GM23338 (cell line): ENCODE data around the gene GMPPA. TPM values are rescaled to one million over a fixed set of nuclear protein-coding genes. Genes with fewer than 3 reads are reported as not detected.

ENCODE experiments used
- ATAC-seq: fragments of 200-7000 bp; cut with Tn5 transposase; 3 replicates; pipeline ENCODE4 v1.9.1; 2020
- DNase-seq: peaks from one replicate; pipeline ENCODE4 v3.0.0-alpha.2; 2015; ENCODE audit warnings: low spot score
- H2AFZ ChIP-seq: fragments of 200-600 bp; sonication (generic); 2 replicates; pipeline ENCODE4 v1.8.0; 2016; ENCODE audit warnings: antibody characterized with exemption, mild to moderate bottlenecking, moderate library complexity
- H3F3A ChIP-seq: fragments of 200-600 bp; sonication (generic); replicated peaks from 2 replicates; pipeline ENCODE4 v1.8.0; 2017; ENCODE audit warnings: antibody characterized with exemption, mixed run types, low read depth
- H3K27ac ChIP-seq: fragments of 200-600 bp; sonication (generic); 2 replicates; pipeline ENCODE4 v1.6.1; 2016; ENCODE audit warnings: low read depth
- H3K27me3 ChIP-seq: fragments of 200-600 bp; sonication (generic); 2 replicates; pipeline ENCODE4 v1.8.0; 2016; ENCODE audit warnings: mild to moderate bottlenecking, mixed run types, moderate library complexity; ENCODE audit not compliant: insufficient read depth
- H3K36me3 ChIP-seq: fragments of 200-600 bp; sonication (generic); 2 replicates; pipeline ENCODE4 v1.8.0; 2016; ENCODE audit warnings: mild to moderate bottlenecking; ENCODE audit not compliant: insufficient read depth
- H3K4me1 ChIP-seq: fragments of 200-600 bp; sonication (generic); 2 replicates; pipeline ENCODE4 v1.8.0; 2016; ENCODE audit warnings: mild to moderate bottlenecking, moderate library complexity; ENCODE audit not compliant: insufficient read depth
- H3K4me2 ChIP-seq: fragments of 200-600 bp; sonication (generic); 2 replicates; pipeline ENCODE4 v1.7.1; 2017; ENCODE audit warnings: mixed run types
- H3K4me3 ChIP-seq: fragments of 200-600 bp; sonication (generic); 2 replicates; pipeline ENCODE4 v1.6.1; 2016; ENCODE audit warnings: mixed run types
- H3K79me2 ChIP-seq: fragments of 200-600 bp; sonication (generic); replicated peaks from 2 replicates; pipeline ENCODE4 v1.8.0; 2017; ENCODE audit warnings: mild to moderate bottlenecking; ENCODE audit not compliant: insufficient read depth
- H3K9me2 ChIP-seq: fragments of 200-600 bp; sonication (generic); 2 replicates; pipeline ENCODE4 v1.8.0; 2017; ENCODE audit not compliant: insufficient read depth
- H4K20me1 ChIP-seq: fragments of 200-600 bp; sonication (generic); replicated peaks from 2 replicates; pipeline ENCODE4 v1.8.0; 2017; ENCODE audit warnings: mild to moderate bottlenecking; ENCODE audit not compliant: insufficient read depth
- H3K27ac Mint-ChIP-seq: 2 replicates; pipeline ENCODE4 v1.8.0; 2020; ENCODE audit warnings: inconsistent platforms, mild to moderate bottlenecking, moderate library complexity, mixed read lengths
- H3K27me3 Mint-ChIP-seq: 3 replicates; pipeline ENCODE4 v1.8.0; 2022; ENCODE audit warnings: low read depth, mild to moderate bottlenecking, moderate library complexity, mixed read lengths, inconsistent platforms; ENCODE audit not compliant: insufficient read depth, poor library complexity
- H3K36me3 Mint-ChIP-seq: 3 replicates; pipeline ENCODE4 v1.8.0; 2021; ENCODE audit warnings: low read depth, mild to moderate bottlenecking, inconsistent platforms, moderate library complexity, mixed read lengths
- H3K4me1 Mint-ChIP-seq: 3 replicates; pipeline ENCODE4 v1.8.0; 2020; ENCODE audit warnings: mild to moderate bottlenecking, inconsistent platforms, mixed read lengths
- H3K4me3 Mint-ChIP-seq: 3 replicates; pipeline ENCODE4 v1.8.0; 2021; ENCODE audit warnings: moderate library complexity, mild to moderate bottlenecking, inconsistent platforms, mixed read lengths
- H3K9me3 Mint-ChIP-seq: 3 replicates; pipeline ENCODE4 v1.8.0; 2020; ENCODE audit warnings: moderate library complexity, mild to moderate bottlenecking, inconsistent platforms, mixed read lengths
- CREB1 ChIP-seq: fragments of 250-450 bp; sonication (Bioruptor Pico); IDR thresholded peaks from 2 replicates; pipeline ENCODE4 v1.5.0; 2020; ENCODE audit warnings: low read depth, mild to moderate bottlenecking, moderate library complexity
- CTCF ChIP-seq, 2 experiments: fragments of 200-600 bp in 1 of 2; sonication (generic) in 1 of 2; conservative IDR thresholded peaks; 2 replicates each; pipeline versions ENCODE4 v1.5.1 to v1.6.1; 2016 to 2017; ENCODE audit warnings: antibody characterized with exemption in 2 of 2, low read depth in 2 of 2, mild to moderate bottlenecking in 2 of 2, moderate library complexity in 1 of 2
- EZH2 ChIP-seq: fragments of 200-600 bp; sonication (generic); IDR thresholded peaks from one replicate; pipeline ENCODE4 v1.8.0; 2017; ENCODE audit warnings: antibody characterized with exemption, mild to moderate bottlenecking, low read depth; ENCODE audit not compliant: unreplicated experiment
- EZH2phosphoT487 ChIP-seq: fragments of 200-600 bp; sonication (generic); IDR thresholded peaks from one replicate; pipeline ENCODE4 v1.8.1; 2018; ENCODE audit warnings: antibody characterized with exemption; ENCODE audit not compliant: unreplicated experiment
- JUNB ChIP-seq: IDR thresholded peaks from one replicate; pipeline ENCODE4 v1.6.1; 2016; ENCODE audit warnings: antibody characterized with exemption; ENCODE audit not compliant: unreplicated experiment
- NANOG ChIP-seq: IDR thresholded peaks from 2 replicates; pipeline ENCODE4 v1.6.1; 2016; ENCODE audit warnings: antibody characterized with exemption, borderline replicate concordance
- POLR2AphosphoS5 ChIP-seq: IDR thresholded peaks from 2 replicates; pipeline ENCODE4 v1.6.1; 2016; ENCODE audit warnings: antibody characterized with exemption, low read depth
- STAT1 ChIP-seq: IDR thresholded peaks from one replicate; pipeline ENCODE4 v1.6.1; 2016; ENCODE audit warnings: antibody characterized with exemption; ENCODE audit not compliant: unreplicated experiment
- ZNF114 ChIP-seq: fragments of 250-450 bp; sonication (Bioruptor Pico); IDR thresholded peaks from 2 replicates; pipeline ENCODE4 v1.5.0; 2020; ENCODE audit warnings: mild to moderate bottlenecking, moderate library complexity
- ZNF331 ChIP-seq: fragments of 250-450 bp; sonication (Bioruptor Pico); IDR thresholded peaks from 2 replicates; pipeline ENCODE4 v1.5.0; 2020; ENCODE audit warnings: low read depth, mild to moderate bottlenecking, moderate library complexity
- polyA plus RNA-seq: library from polyadenylated mRNA; unstranded; fragments of >200 nt; fragmentation: Nextera tagmentation; extraction: Ambion mirVana; gene quantifications from 2 replicates; pipeline ENCODE4 v1.2.1, GENCODE V29; 2016
- total RNA-seq: library from RNA; depleted of rRNA; stranded (reverse); fragments of >200 nt; shearing (Covaris generic); gene quantifications from 2 replicates; pipeline ENCODE4 v1.2.3, GENCODE V29; 2014
- TF ChIP-seq, protein P1 (sequence below): IDR thresholded peaks from 2 replicates; pipeline ENCODE4 v1.6.1; 2016; ENCODE audit warnings: antibody characterized with exemption

The GMPPA gene
- total and polyA plus RNA-seq, 2 experiments from 2014 or later: 27.0 to 33.8 TPM

DNA sequence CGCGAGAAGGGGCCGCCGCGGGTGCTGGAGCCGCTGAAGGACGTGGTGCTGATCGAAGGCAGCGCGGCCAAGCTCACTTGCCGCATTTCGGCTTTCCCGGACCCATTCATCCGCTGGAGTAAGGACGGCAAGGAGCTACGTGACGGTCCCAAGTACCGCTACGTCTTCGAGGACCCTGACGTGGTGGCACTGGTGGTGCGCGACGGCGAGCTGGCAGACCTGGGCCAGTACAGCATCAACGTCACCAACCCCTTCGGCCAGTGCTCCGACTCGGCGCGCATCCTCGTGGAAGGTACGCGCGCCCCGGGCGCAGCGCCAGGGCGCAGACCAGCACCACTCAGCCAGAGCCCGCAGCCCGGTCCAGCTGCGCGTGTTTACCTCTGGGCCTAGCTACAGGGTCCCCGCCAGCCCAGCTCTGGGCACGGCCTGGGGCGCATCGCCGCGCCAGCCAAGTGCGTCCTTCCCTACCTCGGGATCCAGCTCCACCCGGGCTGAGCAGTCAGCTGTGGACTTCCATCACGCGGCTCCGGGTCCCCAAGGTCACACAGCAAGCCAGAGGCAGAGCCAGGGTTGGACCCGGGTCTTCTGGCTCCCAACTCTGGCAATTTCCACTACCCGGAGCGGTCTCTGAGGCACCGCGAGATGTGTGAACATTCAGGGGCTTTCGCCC is 1.7 kb upstream of the GMPPA start:
- H3K27me3 Mint-ChIP-seq: peaks cover 51% of the 10 kb centered on the region
- H3K4me3 ChIP-seq: peak overlapping the region; percentile 58
- DNase-seq: peak; percentile 65
- ATAC-seq: peak; percentile 3
- peaks cover 17% of the 10 kb centered on the region for H3F3A ChIP-seq
- no peaks in the 10 kb centered on the region for H4K20me1 ChIP-seq
- H3K27ac ChIP-seq: no peak overlapping the region
- no peaks in the 10 kb centered on the region for H3K36me3 ChIP-seq
- peak overlapping the region; percentile 92 for H2AFZ ChIP-seq
- no peaks in the 10 kb centered on the region; the same call in 1 of the 3 replicates for H3K36me3 Mint-ChIP-seq
- H3K4me1 Mint-ChIP-seq: peaks cover 49% of the 10 kb centered on the region
- H3K9me3 Mint-ChIP-seq: no peaks in the 10 kb centered on the region; the same call in 2 of the 3 replicates
- TF ChIP-seq ZNF114 (CRISPR knock-in tag) (no peak), CREB1 (CRISPR knock-in tag) (no peak), STAT1 (no peak)
- TF ChIP-seq, protein P1, sequence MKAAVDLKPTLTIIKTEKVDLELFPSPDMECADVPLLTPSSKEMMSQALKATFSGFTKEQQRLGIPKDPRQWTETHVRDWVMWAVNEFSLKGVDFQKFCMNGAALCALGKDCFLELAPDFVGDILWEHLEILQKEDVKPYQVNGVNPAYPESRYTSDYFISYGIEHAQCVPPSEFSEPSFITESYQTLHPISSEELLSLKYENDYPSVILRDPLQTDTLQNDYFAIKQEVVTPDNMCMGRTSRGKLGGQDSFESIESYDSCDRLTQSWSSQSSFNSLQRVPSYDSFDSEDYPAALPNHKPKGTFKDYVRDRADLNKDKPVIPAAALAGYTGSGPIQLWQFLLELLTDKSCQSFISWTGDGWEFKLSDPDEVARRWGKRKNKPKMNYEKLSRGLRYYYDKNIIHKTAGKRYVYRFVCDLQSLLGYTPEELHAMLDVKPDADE: no peak
- H3K9me2 ChIP-seq: no peaks in the 10 kb centered on the region
- H3K4me3 Mint-ChIP-seq: peak overlapping the region; percentile 84
- peaks cover 36% of the 10 kb centered on the region for H3K4me1 ChIP-seq
- no peaks in the 10 kb centered on the region for H3K79me2 ChIP-seq
- peak overlapping the region; percentile 98 for H3K4me2 ChIP-seq
- peaks cover 48% of the 10 kb centered on the region for H3K27me3 ChIP-seq
- H3K27ac Mint-ChIP-seq: no peak overlapping the region

- no peaks in the 10 kb centered on the region for H3K79me2 ChIP-seq
- ATAC-seq (peak; percentile 26), DNase-seq (peak; percentile 77)
- peak overlapping the region; percentile 98 for H3K4me2 ChIP-seq
- TF ChIP-seq EZH2 (peak; percentile 61), POLR2AphosphoS5 (no peak; the same call in 1 of the 2 replicates), EZH2phosphoT487 (peak; percentile 28)
- H3K36me3 Mint-ChIP-seq: no peaks in the 10 kb centered on the region; the same call in 2 of the 3 replicates
- H3K4me3 Mint-ChIP-seq: peak overlapping the region; percentile 84
- no peaks in the 10 kb centered on the region; the same call in 2 of the 3 replicates for H3K9me3 Mint-ChIP-seq
- peaks cover 43% of the 10 kb centered on the region for H3K4me1 ChIP-seq
- no peak overlapping the region for H3K27ac ChIP-seq
- H3K27me3 Mint-ChIP-seq: peaks cover 51% of the 10 kb centered on the region
- H4K20me1 ChIP-seq: no peaks in the 10 kb centered on the region
- H2AFZ ChIP-seq: peak overlapping the region; percentile 92
- H3K36me3 ChIP-seq: no peaks in the 10 kb centered on the region
- no peaks in the 10 kb centered on the region for H3K9me2 ChIP-seq
- H3K4me1 Mint-ChIP-seq: peaks cover 51% of the 10 kb centered on the region
- H3F3A ChIP-seq: peaks cover 17% of the 10 kb centered on the region
- H3K27ac Mint-ChIP-seq: no peak overlapping the region
- H3K27me3 ChIP-seq: peaks cover 48% of the 10 kb centered on the region
- H3K4me3 ChIP-seq: peak overlapping the region; percentile 58
These were observed 1.0 kb upstream of the GMPPA start for GRCh38 chr2:219497495-219498279.

DNA sequence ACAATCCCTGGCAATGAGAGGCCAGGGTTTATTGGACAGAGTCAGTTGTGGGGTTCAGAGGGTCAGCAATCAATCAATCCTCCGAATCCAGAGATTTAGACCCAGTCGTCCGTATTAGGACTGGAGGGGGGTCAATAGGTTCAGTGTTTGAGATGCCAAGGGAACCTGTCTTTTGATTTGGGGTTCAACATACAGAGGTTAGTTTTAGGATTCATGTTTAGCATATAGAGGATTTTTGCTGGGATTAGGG is 292 bp downstream of the GMPPA start:
- H3K9me2 ChIP-seq: no peaks in the 10 kb centered on the region
- Mint-ChIP-seq H3K9me3 (no peaks in the 10 kb centered on the region), H3K36me3 (peaks cover 4% of the 10 kb centered on the region; the same call in 2 of the 3 replicates), H3K27me3 (peaks cover 46% of the 10 kb centered on the region), H3K4me3 (peak overlapping the region; percentile 84), H3K27ac (peak overlapping the region; percentile 38; the same call in 1 of the 2 replicates), H3K4me1 (peaks cover 54% of the 10 kb centered on the region)
- no peak for ATAC-seq
- peak overlapping the region; percentile 79 for H3K4me2 ChIP-seq
- H2AFZ ChIP-seq: no peak overlapping the region
- no peak overlapping the region for H3K27ac ChIP-seq
- peaks cover 17% of the 10 kb centered on the region for H3F3A ChIP-seq
- H3K36me3 ChIP-seq: no peaks in the 10 kb centered on the region
- H3K79me2 ChIP-seq: no peaks in the 10 kb centered on the region
- H3K27me3 ChIP-seq: peaks cover 40% of the 10 kb centered on the region
- peak overlapping the region; percentile 58 for H3K4me3 ChIP-seq
- H4K20me1 ChIP-seq: no peaks in the 10 kb centered on the region
- no peak for DNase-seq
- peaks cover 47% of the 10 kb centered on the region for H3K4me1 ChIP-seq
- TF ChIP-seq STAT1: no peak
- no peak for TF ChIP-seq ZNF331 (CRISPR knock-in tag)
- no peak for TF ChIP-seq EZH2
- TF ChIP-seq EZH2phosphoT487: no peak
- no peak for TF ChIP-seq ZNF114 (CRISPR knock-in tag)
- no peak for TF ChIP-seq JUNB
- TF ChIP-seq CTCF (conservative IDR thresholded peaks at IDR 0.05; ENCODE audit: low read depth in 2 of 2): no peak
- TF ChIP-seq, protein P1: no peak
- TF ChIP-seq POLR2AphosphoS5: no peak
- no peak for TF ChIP-seq CREB1 (CRISPR knock-in tag)
- no peak for TF ChIP-seq NANOG
